ENCODE data around the gene PLAC1.

Gene PLAC1

DNA sequence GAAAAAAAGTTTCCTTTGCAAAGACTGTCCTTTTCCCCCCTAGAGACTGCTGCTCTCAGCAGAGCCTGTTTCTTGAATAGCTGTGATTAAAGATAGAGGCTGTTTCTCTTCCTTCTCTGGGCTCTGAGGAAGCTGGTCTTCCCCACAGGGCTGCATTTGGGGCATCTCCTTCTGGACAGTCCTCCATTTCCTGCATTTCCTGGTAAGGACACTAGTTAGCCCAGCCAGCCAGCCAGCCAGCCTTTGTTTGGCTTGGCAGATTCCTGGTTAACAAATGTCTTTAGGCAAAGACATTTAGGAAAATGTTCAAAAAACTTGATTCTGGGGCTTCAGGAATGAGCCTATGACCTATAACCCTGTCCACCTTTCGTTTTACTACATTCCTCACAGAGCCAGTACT, 34.0 kb upstream of the PLAC1 start:
- no peak overlapping the region for H3K4me3 ChIP-seq (ENCODE audit: low read depth, low read length)
- TF ChIP-seq, protein P1, sequence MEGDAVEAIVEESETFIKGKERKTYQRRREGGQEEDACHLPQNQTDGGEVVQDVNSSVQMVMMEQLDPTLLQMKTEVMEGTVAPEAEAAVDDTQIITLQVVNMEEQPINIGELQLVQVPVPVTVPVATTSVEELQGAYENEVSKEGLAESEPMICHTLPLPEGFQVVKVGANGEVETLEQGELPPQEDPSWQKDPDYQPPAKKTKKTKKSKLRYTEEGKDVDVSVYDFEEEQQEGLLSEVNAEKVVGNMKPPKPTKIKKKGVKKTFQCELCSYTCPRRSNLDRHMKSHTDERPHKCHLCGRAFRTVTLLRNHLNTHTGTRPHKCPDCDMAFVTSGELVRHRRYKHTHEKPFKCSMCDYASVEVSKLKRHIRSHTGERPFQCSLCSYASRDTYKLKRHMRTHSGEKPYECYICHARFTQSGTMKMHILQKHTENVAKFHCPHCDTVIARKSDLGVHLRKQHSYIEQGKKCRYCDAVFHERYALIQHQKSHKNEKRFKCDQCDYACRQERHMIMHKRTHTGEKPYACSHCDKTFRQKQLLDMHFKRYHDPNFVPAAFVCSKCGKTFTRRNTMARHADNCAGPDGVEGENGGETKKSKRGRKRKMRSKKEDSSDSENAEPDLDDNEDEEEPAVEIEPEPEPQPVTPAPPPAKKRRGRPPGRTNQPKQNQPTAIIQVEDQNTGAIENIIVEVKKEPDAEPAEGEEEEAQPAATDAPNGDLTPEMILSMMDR (IDR thresholded peaks at IDR 0.05; ENCODE audit: control insufficient read depth, extremely low read depth, insufficient read depth): no peak
- DNase-seq (ENCODE audit: low read depth): no peak

DNA sequence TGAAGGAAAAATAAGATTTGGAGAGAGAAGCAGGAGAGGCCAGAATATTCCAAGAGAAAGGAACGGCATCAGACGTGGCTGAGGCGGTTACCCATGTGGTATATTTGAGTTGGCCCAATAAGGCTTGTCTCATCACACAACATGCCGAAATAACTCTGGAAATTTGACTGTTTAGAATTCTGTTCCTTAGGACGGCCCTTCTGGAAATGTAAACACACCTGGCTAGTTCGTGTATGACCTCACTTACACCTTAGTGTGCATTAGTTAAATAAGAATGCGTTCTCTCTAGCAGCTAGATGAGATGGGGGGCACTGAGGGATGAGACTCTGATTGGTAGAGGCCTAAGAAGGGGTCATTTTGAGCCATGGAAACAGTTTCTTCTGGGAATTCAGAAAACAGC, 33.2 kb upstream of the PLAC1 start:
- H3K4me3 ChIP-seq (ENCODE audit: low read depth, low read length): no peak overlapping the region
- DNase-seq (ENCODE audit: low read depth): peak; percentile 13
- TF ChIP-seq, protein P1 (IDR thresholded peaks at IDR 0.05; ENCODE audit: control insufficient read depth, extremely low read depth, insufficient read depth): no peak

DNA sequence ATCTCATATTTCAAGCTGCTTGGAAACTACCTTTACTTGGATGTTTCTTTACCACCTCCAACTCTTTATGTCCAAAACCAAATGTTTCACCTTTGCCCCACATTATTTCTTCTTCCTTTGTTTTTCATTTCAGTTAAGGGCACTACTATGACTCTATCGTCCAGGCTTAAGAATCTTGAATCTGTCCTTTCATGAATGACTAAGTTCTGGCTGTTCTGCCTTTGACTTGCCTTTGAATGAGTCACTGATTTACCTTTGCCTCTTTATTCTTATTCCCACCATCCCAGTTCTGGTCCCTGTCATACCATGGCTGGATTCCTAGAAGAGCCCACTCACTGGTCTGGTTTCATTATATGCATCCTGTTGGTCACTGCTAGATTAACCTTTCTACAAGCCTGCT, 30.6 kb upstream of the PLAC1 start:
- no peak for DNase-seq (ENCODE audit: low read depth)
- TF ChIP-seq, protein P1 (IDR thresholded peaks at IDR 0.05; ENCODE audit: control insufficient read depth, extremely low read depth, insufficient read depth): no peak
- no peak overlapping the region for H3K4me3 ChIP-seq (ENCODE audit: low read depth, low read length)

DNA sequence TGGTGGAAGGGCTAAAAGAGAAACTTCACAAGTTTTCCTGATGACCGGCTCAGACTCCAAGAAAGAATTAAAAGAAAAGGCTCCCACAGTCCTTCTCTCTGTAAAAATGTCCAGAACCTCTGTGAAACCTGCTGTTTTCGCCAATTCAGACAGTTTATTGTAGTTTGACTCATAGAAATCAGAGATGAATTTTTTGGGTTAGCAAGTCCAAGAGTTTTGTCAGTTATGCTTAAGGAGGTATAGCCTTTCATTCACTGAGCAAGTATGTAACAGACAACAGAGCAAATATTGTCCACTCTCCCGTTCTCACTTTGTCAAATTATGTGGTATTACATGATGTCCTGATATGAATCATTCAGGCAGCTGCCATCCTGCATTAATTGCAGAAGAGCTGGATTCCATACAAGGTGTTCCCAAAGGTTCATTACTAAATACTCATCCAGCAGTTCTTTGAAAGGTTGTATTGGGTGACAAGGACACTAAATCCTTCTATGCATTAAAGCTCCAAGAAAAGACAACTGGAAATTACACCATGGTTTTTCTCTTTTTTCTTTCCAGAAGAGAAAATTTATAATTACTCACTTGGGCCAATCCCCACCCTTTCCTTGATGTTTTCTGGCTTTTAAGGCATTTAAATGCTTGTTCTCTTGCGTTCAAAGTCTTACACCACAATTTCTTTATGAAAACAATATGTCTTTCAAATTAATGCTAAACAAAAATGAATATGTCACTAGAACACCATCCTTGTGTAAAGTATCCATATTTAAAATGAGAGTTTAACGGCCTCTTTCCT, 30.0 kb upstream of the PLAC1 start:
- TF ChIP-seq, protein P1 (IDR thresholded peaks at IDR 0.05; ENCODE audit: control insufficient read depth, extremely low read depth, insufficient read depth): no peak
- H3K4me3 ChIP-seq (ENCODE audit: low read depth, low read length): no peak overlapping the region
- no peak for DNase-seq (ENCODE audit: low read depth)

DNA sequence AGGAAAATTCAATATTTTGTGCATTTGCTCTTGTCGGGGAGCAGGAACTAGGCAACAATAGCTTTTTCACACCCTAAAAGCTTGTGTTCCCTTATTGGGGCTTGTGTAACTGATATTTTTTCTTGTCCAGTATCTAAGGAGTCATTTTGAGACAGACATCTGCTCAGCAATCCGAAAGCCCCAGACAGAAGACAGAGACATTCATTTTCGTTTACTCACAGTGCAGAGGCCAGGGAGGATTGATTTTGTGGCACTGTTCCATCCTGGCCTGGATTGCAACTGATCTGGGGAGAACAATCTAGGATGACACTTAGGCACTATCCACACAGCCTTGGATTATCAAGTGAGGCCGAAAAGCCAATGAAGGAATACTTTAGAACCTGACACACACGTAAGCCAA, 27.4 kb upstream of the PLAC1 start:
- DNase-seq (ENCODE audit: low read depth): no peak
- H3K4me3 ChIP-seq (ENCODE audit: low read depth, low read length): no peak overlapping the region
- TF ChIP-seq, protein P1 (IDR thresholded peaks at IDR 0.05; ENCODE audit: control insufficient read depth, extremely low read depth, insufficient read depth): no peak

DNA sequence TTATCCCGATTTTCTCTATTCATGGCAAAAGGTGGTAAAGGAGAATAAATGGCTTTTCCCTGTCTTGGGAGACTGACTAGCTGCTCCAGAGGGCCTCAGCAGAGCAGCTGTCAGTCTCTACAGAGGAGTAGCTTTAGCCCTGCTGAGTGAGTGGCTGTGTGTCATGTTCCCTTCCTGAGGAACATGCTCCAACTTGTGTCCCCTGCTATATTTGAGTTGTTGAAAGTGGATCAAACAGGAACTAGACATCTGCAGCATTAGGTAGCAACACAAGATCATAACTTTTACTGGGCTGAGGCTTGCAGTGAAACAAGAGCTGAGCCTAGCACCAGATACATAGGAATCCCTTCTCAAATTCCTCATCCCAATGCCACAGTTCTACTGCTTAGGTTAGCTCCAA, 26.7 kb upstream of the PLAC1 start:
- TF ChIP-seq, protein P1 (IDR thresholded peaks at IDR 0.05; ENCODE audit: control insufficient read depth, extremely low read depth, insufficient read depth): no peak
- no peak for DNase-seq (ENCODE audit: low read depth)
- H3K4me3 ChIP-seq (ENCODE audit: low read depth, low read length): no peak overlapping the region

All from LNCaP clone FGC (cell line).